GM19468 (cell line): ENCODE measurements around the gene USP3.

ENCODE experiments used
- ATAC-seq: cut with Tn5 transposase; IDR thresholded peaks from one replicate; pipeline ENCODE4 v1.9.1; 2021; ENCODE audit warnings: mild to moderate bottlenecking, moderate library complexity, moderate number of reproducible peaks; ENCODE audit not compliant: unreplicated experiment; ENCODE audit errors: extremely low read depth

The USP3 gene

DNA sequence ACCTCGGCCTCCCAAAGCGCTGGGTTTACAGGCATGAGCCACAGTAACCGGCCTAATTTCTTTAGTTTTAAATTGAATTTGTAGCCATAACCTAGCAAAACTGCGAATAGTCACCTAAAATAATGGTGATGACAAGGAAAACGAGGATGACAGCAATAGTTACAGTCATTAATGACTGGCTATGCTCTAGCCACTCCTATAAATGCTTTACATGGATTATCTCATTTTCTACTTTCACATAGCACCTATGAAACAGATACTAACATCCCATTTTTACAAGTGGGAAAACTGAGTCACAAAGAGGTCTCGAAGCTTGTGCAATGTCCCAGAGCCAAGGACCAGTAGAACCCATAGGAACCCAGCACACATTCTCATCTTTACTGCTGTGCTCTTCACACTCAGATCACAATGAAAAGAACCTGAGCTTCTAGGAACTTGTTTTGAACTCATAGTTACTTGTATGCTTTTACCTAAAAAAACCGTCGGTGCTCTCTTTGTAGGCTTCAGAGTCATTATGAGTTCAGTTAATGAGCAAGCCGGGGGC, 132.2 kb downstream of the USP3 start:
- ATAC-seq: no peak

DNA sequence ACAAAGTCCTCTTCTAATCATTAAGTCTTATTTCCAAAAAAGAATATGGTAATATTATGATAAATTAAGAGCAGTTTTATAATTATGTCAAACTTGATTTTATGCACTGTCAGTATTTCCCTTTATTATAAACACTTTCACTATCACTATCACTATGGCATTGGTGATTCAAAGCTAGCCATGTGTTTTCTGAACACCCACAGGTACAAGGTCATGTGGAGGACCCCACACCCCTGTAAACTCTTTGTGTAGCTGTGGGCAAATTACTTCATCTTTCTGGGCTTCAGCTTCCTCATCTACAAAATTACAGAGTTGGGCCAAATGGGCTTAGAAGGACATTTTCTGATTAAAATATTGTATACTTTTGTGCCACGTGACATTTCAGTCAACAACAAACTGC, 134.4 kb downstream of the USP3 start:
- ATAC-seq: no peak

DNA sequence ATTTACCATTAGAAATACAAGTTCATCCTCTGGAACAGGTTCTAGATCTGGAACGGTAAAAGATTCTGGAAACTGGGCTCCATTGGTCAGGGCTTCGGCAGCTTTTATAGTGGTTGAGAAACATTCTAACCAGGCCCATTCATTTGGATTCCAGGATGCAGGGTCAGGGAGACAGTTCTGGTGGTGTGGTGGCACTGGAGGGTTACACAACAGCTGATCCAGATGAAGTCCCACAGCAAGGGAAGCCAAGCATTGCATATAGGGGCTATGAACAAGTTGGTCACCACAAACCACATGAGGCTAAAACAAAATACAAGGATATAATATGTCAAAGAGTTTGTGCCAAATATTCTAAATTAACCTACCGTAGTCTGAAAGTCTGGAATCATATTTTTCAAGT, 135.8 kb downstream of the USP3 start:
- no peak for ATAC-seq
